Adrenal gland (tissue), 5 donors: ENCODE results near the gene MFAP2.
"Not testable (repeated sequence)": the region's sequence is repeated elsewhere in the genome, so short reads cannot be mapped to it uniquely, and the experiment has no call there.

Source experiments
- POLR2A ChIP-seq, 2 donors: fragments of 450-650 bp; IDR thresholded peaks; one replicate each; pipeline ENCODE4 v1.6.1; 2017; ENCODE audit warnings: antibody characterized with exemption in 2 of 2, mild to moderate bottlenecking in 2 of 2, moderate library complexity in 1 of 2
- TF ChIP-seq, protein P1 (sequence below), 6 experiments: fragments of 450-650 bp in 4 of 6; fragments of 200-600 bp in 2 of 6; sonication (generic) in 1 of 6; IDR thresholded peaks; 1 replicate in 5 of 6; 2 replicates in 1 of 6; pipeline versions ENCODE4 v1.5.1 to v1.8.0; 2016 to 2021; ENCODE audit warnings: antibody characterized with exemption in 6 of 6, mild to moderate bottlenecking in 2 of 6, moderate library complexity in 1 of 6
- donor health status: DM: no; HTN: no; CAD: no.

DNA sequence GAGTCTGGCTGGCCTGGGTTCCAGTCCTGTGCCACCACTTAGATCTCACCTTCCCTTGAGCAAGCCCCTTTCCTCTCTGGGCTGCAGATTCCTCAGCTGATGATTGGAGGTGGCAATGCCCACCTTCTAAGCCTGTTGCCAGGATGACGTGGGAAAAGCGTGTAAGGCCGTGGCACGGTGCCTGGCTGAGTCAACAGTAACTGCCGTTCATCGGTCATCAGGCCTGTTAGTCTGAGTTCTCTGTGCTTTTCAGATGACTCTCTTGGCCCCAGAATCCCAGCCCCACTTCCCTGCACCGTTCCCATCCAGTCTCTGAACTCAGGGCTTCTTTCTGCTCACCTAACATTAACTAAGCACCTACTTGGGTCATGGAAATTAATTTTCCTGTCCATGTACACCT lies 31.4 kb downstream of the MFAP2 start:
- TF ChIP-seq, protein P1, sequence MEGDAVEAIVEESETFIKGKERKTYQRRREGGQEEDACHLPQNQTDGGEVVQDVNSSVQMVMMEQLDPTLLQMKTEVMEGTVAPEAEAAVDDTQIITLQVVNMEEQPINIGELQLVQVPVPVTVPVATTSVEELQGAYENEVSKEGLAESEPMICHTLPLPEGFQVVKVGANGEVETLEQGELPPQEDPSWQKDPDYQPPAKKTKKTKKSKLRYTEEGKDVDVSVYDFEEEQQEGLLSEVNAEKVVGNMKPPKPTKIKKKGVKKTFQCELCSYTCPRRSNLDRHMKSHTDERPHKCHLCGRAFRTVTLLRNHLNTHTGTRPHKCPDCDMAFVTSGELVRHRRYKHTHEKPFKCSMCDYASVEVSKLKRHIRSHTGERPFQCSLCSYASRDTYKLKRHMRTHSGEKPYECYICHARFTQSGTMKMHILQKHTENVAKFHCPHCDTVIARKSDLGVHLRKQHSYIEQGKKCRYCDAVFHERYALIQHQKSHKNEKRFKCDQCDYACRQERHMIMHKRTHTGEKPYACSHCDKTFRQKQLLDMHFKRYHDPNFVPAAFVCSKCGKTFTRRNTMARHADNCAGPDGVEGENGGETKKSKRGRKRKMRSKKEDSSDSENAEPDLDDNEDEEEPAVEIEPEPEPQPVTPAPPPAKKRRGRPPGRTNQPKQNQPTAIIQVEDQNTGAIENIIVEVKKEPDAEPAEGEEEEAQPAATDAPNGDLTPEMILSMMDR (IDR thresholded peaks at IDR 0.05) = not testable (repeated sequence)
- TF ChIP-seq POLR2A (IDR thresholded peaks at IDR 0.05) = not testable (repeated sequence)
